ENCODE measurements around the gene OR51B6. TPM values are rescaled to one million over a fixed set of nuclear protein-coding genes. Genes with fewer than 3 reads are reported as not detected.

OR51B6 gene
- total and polyA plus RNA-seq, 2 of the 13 experiments (the other 11 are each of a cell fraction or from before 2014, with no cell fraction given): not detected

- CTCF ChIA-PET (ENCODE audit: low intra/inter-chr PET ratio, low total read pairs): no interaction called here
- Histone ChIP-seq H3K9me3 (ENCODE audit: low read length) (no peaks in the 10 kb centered on the region), H3K36me3 (replicated peaks in 1 of 2; ENCODE audit: control insufficient read depth in 1 of 2, insufficient read depth in 2 of 2, low read length in 2 of 2) (no peaks in the 10 kb centered on the region), H3K27ac (ENCODE audit: extremely low read length, insufficient read depth, low read length) (no peak overlapping the region), H3K4me2 (ENCODE audit: low read depth, low read length) (no peak overlapping the region), H2AFZ (ENCODE audit: low read length) (no peak overlapping the region), H3K79me2 (ENCODE audit: insufficient read depth, low read length) (no peaks in the 10 kb centered on the region), H4K20me1 (ENCODE audit: insufficient read depth, low read length) (no peaks in the 10 kb centered on the region), H3K4me3 (replicated peaks in 1 of 3; ENCODE audit: insufficient read depth in 1 of 3, low read depth in 2 of 3, low read length in 3 of 3) (no peak overlapping the region), H3K4me1 (ENCODE audit: insufficient read depth, low read length) (no peaks in the 10 kb centered on the region), H3K9ac (ENCODE audit: insufficient read depth, low read depth, low read length) (no peak overlapping the region), H3K27me3 (ENCODE audit: control insufficient read depth in 1 of 2, insufficient read depth in 2 of 2, low read length in 2 of 2) (no peaks in the 10 kb centered on the region)
- no peak for TF ChIP-seq PHF20 (CRISPR knock-in tag; IDR thresholded peaks at IDR 0.05)
- TF ChIP-seq PAXIP1 (CRISPR knock-in tag; conservative IDR thresholded peaks at IDR 0.05): no peak
- TF ChIP-seq MEIS1 (CRISPR knock-in tag; IDR thresholded peaks at IDR 0.05; ENCODE audit: borderline replicate concordance): no peak
- no peak for TF ChIP-seq ARID2 (CRISPR knock-in tag; IDR thresholded peaks at IDR 0.05; ENCODE audit: borderline replicate concordance)
- TF ChIP-seq CREB1 (IDR thresholded peaks at IDR 0.05): no peak
- no peak for TF ChIP-seq CREB1 (CRISPR knock-in tag; IDR thresholded peaks at IDR 0.05)
- no peak for TF ChIP-seq ZNF547 (CRISPR knock-in tag; IDR thresholded peaks at IDR 0.05)
- TF ChIP-seq TCF7 (IDR thresholded peaks at IDR 0.05; ENCODE audit: low read depth): no peak
- TF ChIP-seq SYNCRIP (IDR thresholded peaks at IDR 0.05; ENCODE audit: insufficient read depth, low read depth, low read length): no peak
- FAIRE-seq: no peak
- in situ Hi-C loops (cut with HindIII; ENCODE audit: extremely low pct_ligation_motif_present, low pct_unique_long_range_greater_than_20kb) (no loop called here), intact Hi-C loops (cut with micrococcal nuclease; ENCODE audit: unreplicated experiment) (no loop called here)
- BruUV-seq (replicated peaks): no TSS peak
- POLR2A ChIA-PET: no interaction called here
- no peak for DNase-seq (ENCODE audit: low spot score)
- 33% methylated on average over 3 of the region's 3 CpGs for WGBS (ENCODE audit: low lambda C conversion rate)
- ATAC-seq: no peak
Measured at GRCh38 chr11:5348551-5349194, 2.6 kb upstream of the OR51B6 start.
